GM19372 (cell line): Measurements from ENCODE around the gene PROB1.
"Not testable (repeated sequence)": the region's sequence is repeated elsewhere in the genome, so short reads cannot be mapped to it uniquely, and the experiment has no call there.

Experiments
- ATAC-seq: cut with Tn5 transposase; IDR thresholded peaks from one replicate; pipeline ENCODE4 v1.9.1; 2021; ENCODE audit warnings: mild to moderate bottlenecking, low read depth, moderate library complexity; ENCODE audit not compliant: unreplicated experiment

PROB1 gene

GRCh38 chr5:139415221-139415861 lies 20.4 kb upstream of the PROB1 start:
- ATAC-seq, result no peak

GRCh38 chr5:139414581-139415130 lies 19.8 kb upstream of the PROB1 start:
- no peak for ATAC-seq

GRCh38 chr5:139413963-139414362 lies 19.1 kb upstream of the PROB1 start:
- ATAC-seq, result peak; percentile 55

GRCh38 chr5:139413153-139413552 lies 18.2 kb upstream of the PROB1 start:
- ATAC-seq, result no peak

- no peak for ATAC-seq
Observed at GRCh38 chr5:139410993-139411828, 16.3 kb upstream of the PROB1 start.

DNA sequence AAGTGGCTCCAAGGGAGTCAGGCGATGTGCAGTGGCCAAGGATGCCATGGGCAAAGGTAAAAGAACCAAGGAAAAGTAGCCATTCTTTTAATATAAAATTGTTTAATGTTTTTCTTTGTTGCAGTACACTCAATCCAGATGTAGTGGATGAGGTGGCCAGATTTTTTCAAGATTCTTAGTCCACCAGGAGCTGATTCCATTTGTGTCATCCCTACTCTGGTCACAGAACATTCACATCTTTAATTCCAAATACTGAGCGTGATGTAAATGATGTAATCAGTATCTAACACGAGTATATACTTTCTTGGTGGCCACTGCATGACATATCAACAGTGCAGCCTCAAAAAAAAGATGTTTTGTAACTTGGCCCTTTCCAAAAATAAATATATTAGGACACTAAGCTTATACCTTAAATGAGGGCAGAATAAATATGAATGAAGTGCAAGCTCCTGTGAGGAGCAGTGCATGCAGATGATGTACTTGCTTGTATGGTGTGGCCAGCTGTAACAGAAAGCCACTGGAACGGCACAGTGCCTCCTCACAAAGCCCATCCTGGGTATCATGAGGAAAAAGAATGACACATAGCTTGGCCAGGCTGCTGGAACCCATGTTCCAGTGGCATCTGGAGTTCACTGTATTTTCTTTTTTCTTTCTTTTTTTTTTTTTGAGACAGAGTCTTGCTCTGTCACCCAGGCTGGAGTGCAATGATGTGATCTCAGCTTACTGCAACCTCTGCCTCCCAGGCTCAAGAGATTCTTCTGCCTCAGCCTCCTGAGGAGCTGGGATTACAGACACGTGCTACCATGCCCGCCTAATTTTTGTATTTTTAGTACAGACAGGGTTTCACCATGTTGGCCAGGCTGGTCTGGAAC lies 15.5 kb upstream of the PROB1 start:
- no peak for ATAC-seq

- not testable (repeated sequence) for ATAC-seq
Observed at GRCh38 chr5:139409116-139409515, 14.2 kb upstream of the PROB1 start.

- no peak for ATAC-seq
Observed at GRCh38 chr5:139408191-139408590, 13.3 kb upstream of the PROB1 start.

- ATAC-seq, result no peak
Observed at GRCh38 chr5:139407517-139407916, 12.6 kb upstream of the PROB1 start.

DNA sequence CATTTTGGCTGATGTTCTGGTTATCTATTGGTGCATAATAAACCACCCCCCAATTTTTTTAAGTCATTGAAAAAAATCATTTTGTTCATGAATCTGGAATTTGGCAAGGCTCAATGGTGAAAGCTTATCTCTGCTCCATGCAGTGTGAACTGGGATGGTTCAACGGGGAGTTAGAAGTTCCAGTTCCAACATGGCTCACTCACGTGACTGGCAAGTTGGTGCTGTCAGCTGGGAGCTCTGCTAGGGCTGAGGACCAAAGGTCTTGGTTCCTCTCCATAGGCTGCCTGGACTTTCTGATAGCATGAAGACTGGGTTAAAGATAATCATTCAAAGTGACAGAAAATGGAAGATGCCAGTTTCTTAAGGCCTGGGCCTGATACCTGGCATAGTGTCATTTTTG lies 12.1 kb upstream of the PROB1 start:
- ATAC-seq, result no peak

DNA sequence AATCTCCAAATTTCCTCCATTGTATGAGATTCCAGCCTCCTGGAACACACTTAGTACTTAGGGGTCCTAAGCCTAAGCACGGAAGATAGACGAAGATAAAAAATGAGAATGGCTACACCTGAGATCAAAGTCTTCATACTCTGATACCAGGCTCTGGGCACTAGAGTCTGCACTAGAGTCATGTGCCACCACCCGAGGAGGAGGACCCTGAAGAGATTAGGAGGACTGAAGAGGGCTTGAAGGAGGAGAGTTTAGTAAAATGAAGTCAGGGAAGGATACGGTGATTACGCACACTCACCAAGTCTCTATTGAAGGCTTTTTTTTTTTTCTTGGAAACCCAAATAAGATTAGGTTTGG lies 9.6 kb upstream of the PROB1 start:
- ATAC-seq, result no peak

DNA sequence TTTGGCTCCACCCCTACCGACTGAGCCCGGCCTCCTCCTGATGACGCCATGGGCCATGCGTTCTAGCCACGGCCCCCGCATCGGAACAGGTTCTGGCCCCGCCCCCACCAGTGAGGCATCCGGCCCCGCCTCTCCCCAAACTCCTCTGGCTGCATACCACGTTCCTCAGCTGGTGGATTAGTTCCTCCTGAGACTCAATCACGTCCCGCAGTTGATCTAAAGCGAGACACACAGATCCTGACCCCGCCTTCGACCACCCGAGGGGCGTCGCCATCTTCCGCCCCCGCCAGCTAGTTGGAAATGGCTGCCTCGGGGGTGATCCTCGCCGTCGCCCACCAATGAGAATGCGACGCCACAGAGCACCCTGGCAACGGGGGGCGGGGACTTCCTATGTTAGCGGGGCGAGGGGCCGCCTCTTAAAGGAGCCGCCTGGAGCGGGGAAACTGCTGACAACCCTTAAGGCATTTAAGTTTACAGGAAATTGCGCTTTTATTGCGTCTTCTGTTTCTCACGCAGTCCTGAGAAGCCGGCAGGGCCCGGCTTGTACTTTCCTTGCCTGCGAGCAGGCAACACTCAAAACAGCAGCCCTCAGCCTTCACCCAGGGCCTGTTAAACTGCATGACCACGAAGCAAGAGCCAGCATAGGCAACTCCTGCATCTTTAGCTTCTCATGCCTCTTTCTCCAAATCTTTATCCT lies 9.0 kb upstream of the PROB1 start, which contains the start of gene SPATA24:
TSS of gene SPATA24 (minus strand) at position 303 of the 697 bp plus-strand sequence. CDS start at position 274, 29 bp downstream.
- ATAC-seq, result peak; percentile 85

GRCh38 chr5:139403418-139403786 lies 8.5 kb upstream of the PROB1 start:
- no peak for ATAC-seq

GRCh38 chr5:139402561-139403158 lies 7.8 kb upstream of the PROB1 start:
- ATAC-seq, result no peak

DNA sequence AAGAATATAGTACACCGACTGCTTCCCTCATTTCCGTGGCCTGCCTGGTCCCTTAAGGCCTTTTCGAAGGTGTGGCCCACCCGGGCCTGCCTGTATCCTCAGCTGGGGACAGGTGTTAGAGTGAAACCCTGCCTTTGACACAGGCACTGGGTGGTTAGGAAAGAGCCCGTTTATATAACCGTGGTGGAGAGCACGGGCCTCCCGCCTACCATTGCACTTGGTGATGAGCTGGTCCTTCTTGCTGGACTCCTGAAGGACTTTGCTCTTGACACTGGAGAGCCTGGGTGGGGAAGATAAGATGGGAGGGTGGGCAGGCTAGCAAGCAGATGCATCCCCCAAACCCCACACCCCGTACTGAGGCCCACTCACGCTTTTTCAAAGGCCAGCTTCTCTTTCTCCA lies 6.6 kb upstream of the PROB1 start:
- no peak for ATAC-seq

DNA sequence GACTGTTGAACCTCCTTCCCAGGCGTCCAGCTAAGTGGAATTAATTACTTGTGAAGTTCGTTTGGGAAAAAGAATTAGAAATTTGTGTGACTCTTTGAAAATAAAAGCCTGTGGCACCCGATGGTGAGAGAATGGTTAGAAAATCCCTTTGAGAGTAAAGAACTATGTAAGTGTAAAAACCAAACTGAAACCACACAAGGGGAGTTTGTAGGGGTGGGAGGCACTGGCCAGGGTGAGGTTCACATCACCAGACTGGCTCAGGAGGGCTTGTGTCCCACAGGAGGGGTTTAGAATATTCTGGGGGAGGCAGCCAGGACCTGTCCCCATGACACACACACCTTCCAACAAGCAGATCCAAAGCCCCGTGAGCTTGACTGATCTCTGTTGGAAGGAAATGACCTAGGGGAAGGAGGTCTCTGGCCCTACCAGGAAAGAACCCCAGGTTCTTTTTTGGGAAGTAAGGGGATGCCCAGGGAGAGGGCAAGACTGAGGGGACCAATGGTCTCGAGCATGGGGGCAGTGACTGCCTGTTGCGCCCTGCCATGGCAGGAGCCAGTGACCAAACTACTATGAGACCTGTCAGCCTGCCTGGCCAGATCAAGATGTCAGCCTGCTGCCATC lies 4.7 kb upstream of the PROB1 start:
- no peak for ATAC-seq

DNA sequence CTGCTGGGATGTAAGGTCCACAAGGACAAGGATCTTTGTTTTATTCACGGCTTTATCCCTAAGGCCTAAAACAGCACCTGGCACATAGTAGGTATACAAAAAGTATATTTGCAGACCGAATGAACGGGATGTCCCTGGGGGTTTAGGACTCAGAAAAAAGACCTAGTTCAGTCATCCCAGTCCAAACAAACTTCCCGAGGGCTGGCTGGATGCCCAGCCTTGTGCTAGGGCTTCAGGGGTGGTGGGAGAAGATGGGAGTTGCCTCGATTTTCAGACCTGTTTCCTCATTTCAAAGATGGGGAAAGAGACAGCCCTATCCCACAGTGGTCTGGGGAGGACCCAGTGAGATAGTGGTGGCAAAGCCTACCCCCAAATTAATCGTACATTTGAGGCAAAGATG lies 3.0 kb upstream of the PROB1 start:
- ATAC-seq, result no peak

DNA sequence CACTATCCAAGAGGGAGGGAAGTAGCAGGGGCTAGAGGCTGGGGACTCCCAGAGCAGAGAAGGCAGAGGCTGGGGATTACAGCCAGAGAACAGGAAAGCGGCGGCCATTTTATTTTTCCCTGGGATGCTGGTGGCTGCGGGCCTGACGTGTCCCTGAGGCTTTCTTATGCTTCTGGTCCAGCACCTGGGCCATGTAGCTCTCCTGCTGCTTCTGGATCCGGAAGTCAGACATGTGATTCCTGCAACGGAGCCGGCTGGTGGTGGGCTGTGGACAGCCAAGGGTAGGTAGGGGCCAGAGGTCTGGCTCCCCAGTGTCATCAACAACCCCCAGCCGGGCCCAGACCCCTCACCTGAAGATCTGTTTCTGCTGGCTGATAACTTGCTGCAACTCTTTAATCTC lies 1.8 kb upstream of the PROB1 start:
- no peak for ATAC-seq

DNA sequence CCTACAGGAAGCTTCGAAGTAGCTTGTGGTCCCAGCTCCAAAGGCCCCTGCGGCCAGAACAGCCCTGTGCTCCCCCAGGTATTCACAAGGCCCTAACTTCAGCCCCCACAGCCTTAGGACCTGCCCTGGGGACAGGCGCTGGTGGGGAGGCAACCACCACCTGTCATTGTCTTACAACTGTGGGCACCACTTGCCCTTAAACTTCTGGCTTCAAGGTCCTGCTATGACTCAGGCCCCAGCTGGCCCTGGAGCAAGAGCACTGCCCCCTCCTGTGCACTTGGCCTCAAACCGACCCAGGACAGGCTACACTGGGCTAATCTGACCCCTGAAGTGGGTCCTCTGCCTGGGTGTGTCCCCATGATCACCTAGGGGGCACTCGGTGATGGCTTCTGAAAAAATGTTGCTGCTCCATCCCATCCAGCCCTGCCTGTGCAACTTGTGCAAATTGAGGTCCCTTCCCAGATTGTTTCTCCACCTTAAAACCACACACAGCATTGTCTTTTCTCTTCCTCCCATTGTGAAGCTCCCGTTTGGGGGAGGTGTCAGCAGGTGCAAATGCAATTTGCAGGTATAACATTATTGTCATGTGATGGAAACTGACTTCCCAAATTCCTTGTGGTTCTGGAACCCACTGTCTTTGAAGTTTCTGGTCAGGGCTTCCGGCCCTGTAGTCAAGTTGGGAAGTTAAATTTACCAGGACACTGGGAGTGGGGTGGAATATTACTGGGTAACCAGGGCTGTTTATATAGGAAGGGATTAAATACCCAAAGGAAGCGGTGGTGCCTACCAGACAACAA lies 1.1 kb upstream of the PROB1 start:
- no peak for ATAC-seq
